Mammary epithelial cell (primary cell): Measurements from ENCODE around the gene UPK3BL1.
"Not testable (repeated sequence)": the region's sequence is repeated elsewhere in the genome, so short reads cannot be mapped to it uniquely, and the experiment has no call there.

ENCODE experiments used
- CTCF ChIP-seq, 2 donors: IDR thresholded peaks in 1 of 2; conservative IDR thresholded peaks in 1 of 2; 2 replicates each; pipeline ENCODE4 v1.5.1; 2011 to 2012; ENCODE audit warnings: inconsistent platforms in 2 of 2, low read length in 2 of 2, mild to moderate bottlenecking in 2 of 2, control low read depth in 1 of 2, low read depth in 1 of 2; ENCODE audit not compliant: insufficient read depth in 1 of 2; ENCODE audit errors: extremely low read depth in 1 of 2
- EZH2 ChIP-seq: IDR thresholded peaks from 2 replicates; pipeline ENCODE4 v1.6.1; 2012; ENCODE audit warnings: low read length, inconsistent platforms, borderline replicate concordance

DNA sequence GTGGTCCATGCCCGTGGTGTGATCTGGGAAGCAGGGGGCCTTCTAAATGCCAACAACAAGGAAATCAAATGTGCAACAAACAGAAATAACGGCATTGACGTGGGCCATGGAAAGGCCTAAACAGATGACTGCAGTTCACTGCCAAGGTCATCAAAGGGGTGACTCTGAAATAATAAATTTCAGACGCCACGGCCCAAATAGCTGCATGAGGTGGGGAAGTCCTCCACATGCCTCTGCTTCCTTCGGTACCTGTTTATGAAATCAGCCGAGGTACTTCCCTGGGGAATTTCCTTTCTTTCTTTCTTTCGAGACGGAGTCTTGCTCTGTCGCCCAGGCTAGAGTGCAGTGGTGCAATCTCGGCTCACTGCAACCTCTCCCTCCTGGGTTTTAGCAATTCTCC lies 22.2 kb upstream of the UPK3BL1 start:
- TF ChIP-seq CTCF (conservative IDR thresholded peaks at IDR 0.05 in 1 of 2, IDR thresholded peaks at IDR 0.05 in 1 of 2; ENCODE audit: extremely low read depth in 1 of 2, insufficient read depth in 1 of 2, low read depth in 1 of 2, low read length in 2 of 2); EZH2: not testable (repeated sequence)
